Measurements from ENCODE around the gene ABCB1.
A peak's percentile ranks its signal among the peaks of the same experiment; 100 is the strongest.
"Not testable (repeated sequence)": the region's sequence is repeated elsewhere in the genome, so short reads cannot be mapped to it uniquely, and the experiment has no call there.

ABCB1 gene

DNA sequence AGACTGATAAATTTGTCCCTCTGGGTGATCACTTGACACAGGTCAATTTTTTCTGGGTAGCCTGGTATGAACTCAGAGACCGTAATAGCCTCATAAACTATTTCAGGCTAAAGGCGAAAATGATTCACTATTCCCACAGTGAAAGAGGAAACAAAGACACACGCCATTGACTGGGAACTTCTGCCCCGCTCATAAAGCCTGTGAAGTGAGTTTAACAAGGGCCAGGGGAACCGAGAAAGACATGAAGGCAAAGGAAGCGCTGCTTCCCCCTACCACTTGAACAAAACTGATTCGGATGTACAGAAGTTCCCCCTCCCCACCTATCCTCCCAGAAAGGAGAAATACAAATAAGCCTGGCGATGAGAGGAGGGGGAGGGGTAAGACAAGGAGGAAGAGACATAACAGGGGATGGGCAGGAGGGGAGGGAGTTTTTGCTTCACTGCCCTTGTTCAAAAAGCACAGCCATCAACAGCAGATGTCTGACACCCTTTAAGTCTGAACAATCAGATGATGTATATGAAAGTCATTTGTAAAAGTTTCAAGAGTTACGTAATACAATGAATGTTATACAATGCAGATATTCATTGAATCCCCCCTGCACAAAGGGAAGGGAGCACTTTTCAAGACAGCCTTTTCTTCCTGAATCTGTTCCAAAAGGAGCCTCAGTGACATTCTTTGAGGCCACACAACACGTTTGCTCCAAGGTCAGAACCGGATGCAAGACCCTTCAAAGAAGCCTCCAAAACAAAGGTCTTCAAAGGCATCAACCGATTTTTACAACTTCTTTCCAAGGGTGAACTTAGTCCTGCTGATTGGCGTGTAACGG lies 125.9 kb downstream of the ABCB1 start:
- H3K27ac ChIP-seq: no peak overlapping the region
- TF ChIP-seq, protein P1, sequence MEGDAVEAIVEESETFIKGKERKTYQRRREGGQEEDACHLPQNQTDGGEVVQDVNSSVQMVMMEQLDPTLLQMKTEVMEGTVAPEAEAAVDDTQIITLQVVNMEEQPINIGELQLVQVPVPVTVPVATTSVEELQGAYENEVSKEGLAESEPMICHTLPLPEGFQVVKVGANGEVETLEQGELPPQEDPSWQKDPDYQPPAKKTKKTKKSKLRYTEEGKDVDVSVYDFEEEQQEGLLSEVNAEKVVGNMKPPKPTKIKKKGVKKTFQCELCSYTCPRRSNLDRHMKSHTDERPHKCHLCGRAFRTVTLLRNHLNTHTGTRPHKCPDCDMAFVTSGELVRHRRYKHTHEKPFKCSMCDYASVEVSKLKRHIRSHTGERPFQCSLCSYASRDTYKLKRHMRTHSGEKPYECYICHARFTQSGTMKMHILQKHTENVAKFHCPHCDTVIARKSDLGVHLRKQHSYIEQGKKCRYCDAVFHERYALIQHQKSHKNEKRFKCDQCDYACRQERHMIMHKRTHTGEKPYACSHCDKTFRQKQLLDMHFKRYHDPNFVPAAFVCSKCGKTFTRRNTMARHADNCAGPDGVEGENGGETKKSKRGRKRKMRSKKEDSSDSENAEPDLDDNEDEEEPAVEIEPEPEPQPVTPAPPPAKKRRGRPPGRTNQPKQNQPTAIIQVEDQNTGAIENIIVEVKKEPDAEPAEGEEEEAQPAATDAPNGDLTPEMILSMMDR (IDR thresholded peaks at IDR 0.05): no peak
- no peak for TF ChIP-seq ZFX (IDR thresholded peaks at IDR 0.05; ENCODE audit: borderline replicate concordance)

- no peak for TF ChIP-seq ZFX (IDR thresholded peaks at IDR 0.05; ENCODE audit: borderline replicate concordance)
- TF ChIP-seq, protein P1 (IDR thresholded peaks at IDR 0.05): no peak
- no peak overlapping the region for H3K27ac ChIP-seq
Observed at GRCh38 chr7:87473986-87474385, 126.7 kb downstream of the ABCB1 start.

DNA sequence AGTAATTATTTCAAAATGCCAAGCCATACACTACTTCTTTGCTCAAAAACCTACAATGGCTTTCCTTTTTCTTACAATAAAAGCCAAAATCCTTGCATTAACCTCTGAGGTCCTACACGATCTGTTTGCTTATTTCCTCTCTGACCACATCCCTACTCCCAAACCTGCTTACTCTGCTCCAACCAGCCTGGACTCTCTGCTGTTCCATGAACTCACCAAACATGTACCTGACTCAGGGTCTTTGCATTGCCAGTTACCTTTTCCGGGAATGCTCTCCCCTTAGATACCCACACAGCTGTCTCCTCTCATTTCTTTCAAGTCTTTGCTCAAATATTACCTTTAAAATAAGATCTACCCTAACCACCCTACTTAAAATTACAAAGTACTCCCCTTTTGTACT lies 127.5 kb downstream of the ABCB1 start:
- TF ChIP-seq, protein P1 (IDR thresholded peaks at IDR 0.05): no peak
- no peak for TF ChIP-seq ZFX (IDR thresholded peaks at IDR 0.05; ENCODE audit: borderline replicate concordance)
- H3K27ac ChIP-seq: no peak overlapping the region

GRCh38 chr7:87471473-87471872 lies 129.2 kb downstream of the ABCB1 start:
- H3K27ac ChIP-seq: no peak overlapping the region
- TF ChIP-seq, protein P1 (IDR thresholded peaks at IDR 0.05): no peak
- no peak for TF ChIP-seq ZFX (IDR thresholded peaks at IDR 0.05; ENCODE audit: borderline replicate concordance)

- not testable (repeated sequence) for H3K27ac ChIP-seq
Observed at GRCh38 chr7:87469204-87469603, 131.5 kb downstream of the ABCB1 start.

DNA sequence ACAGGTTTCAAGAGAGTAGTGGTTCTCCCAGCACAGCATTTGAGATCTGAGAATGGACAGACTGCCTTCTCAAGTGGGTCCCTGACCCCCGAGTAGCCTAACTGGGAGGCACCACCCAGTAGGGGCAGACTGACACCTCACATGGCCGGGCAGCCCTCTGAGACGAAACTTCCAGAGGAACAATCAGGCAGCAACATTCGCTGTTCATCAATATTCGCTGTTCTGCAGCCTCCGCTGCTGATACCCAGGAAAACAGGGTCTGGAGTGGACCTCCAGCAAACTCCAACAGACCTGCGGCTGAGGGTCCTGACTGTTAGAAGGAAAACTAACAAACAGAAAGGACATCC lies 135.2 kb downstream of the ABCB1 start:
- peak overlapping the region; percentile 50 for H3K27ac ChIP-seq

GRCh38 chr7:87464830-87465533 lies 135.7 kb downstream of the ABCB1 start:
- peak overlapping the region; percentile 50 for H3K27ac ChIP-seq
- TF ChIP-seq, protein P1 (IDR thresholded peaks at IDR 0.05): peak; percentile 31

DNA sequence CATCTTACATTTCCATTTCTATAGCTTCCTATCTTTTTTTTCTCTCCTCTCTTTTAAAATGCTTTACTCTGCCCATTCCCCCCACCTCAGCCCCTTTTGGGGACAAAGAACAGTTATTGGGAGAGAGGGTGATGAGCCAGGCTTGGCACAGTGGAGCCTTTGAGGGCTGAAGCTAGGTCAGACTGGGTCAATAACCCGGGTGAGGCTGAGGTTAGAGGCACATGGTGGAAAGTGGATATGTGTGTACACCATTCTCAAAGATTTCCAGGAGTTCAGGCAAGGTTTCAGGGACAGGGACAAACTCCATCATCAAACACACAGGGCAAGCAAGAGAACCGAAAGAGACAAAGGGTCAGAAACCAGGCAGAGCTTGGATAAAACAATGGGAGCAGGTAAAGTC lies 136.7 kb downstream of the ABCB1 start:
- TF ChIP-seq, protein P1 (IDR thresholded peaks at IDR 0.05): no peak
- no peak for TF ChIP-seq ZFX (IDR thresholded peaks at IDR 0.05; ENCODE audit: borderline replicate concordance)
- peak overlapping the region; percentile 50; the same call in 1 of the 2 replicates for H3K27ac ChIP-seq

DNA sequence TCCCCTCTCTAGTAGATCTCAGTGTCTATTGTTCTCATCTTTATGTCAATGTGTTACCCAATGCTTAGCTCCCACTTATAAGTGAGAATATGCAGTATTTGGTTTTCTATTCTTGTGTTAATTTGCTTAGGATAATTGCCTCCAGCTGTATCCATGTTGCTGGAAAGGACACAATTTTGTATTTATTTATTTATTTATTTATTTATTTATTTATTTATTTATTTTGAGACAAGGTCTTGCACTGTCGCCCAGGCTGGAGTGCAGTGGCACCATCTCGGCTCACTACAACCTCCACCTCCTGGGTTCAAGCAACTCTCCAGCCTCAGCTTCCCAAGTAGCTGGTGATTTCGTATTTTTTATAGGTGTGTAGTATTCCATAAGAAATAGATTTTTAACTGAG lies 140.2 kb downstream of the ABCB1 start:
- not testable (repeated sequence) for H3K27ac ChIP-seq

Data from 22Rv1 (cell line).